MM.1S (cell line): ENCODE measurements around the gene PMIS2.

ENCODE experiments used
- DNase-seq: peaks from one replicate; pipeline ENCODE4 v3.0.0-alpha.2; 2015
- H2AFZ ChIP-seq: fragments of 300-600 bp; sonication (generic); 2 replicates; pipeline ENCODE4 v1.6.0; 2016; ENCODE audit warnings: antibody characterized with exemption, low read length
- H3F3A ChIP-seq: fragments of 300-600 bp; sonication (generic); 2 replicates; pipeline ENCODE4 v1.6.1; 2016; ENCODE audit warnings: mild to moderate bottlenecking, antibody characterized with exemption, low read length, moderate library complexity, mixed read lengths; ENCODE audit not compliant: insufficient read depth
- H3K27ac ChIP-seq: fragments of 300-600 bp; sonication (generic); 2 replicates; pipeline ENCODE4 v1.5.1; 2016; ENCODE audit warnings: mild to moderate bottlenecking, low read length
- H3K27me3 ChIP-seq: fragments of 300-600 bp; sonication (generic); replicated peaks from 2 replicates; pipeline ENCODE4 v1.6.0; 2016; ENCODE audit warnings: low read length; ENCODE audit not compliant: insufficient read depth
- H3K36me3 ChIP-seq: fragments of 300-600 bp; sonication (generic); replicated peaks from 2 replicates; pipeline ENCODE4 v1.6.1; 2016; ENCODE audit warnings: mild to moderate bottlenecking, low read length, mixed read lengths; ENCODE audit not compliant: insufficient read depth
- H3K4me1 ChIP-seq: fragments of 300-600 bp; sonication (generic); 2 replicates; pipeline ENCODE4 v1.6.1; 2016; ENCODE audit warnings: low read length, mixed read lengths
- H3K4me2 ChIP-seq: fragments of 300-600 bp; sonication (generic); 2 replicates; pipeline ENCODE4 v1.6.0; 2016; ENCODE audit warnings: low read depth, low read length
- H3K4me3 ChIP-seq: fragments of 300-600 bp; sonication (generic); 2 replicates; pipeline ENCODE4 v1.5.1; 2016; ENCODE audit warnings: low read length, mixed read lengths
- H3K79me2 ChIP-seq: fragments of 300-600 bp; sonication (generic); 2 replicates; pipeline ENCODE4 v1.6.1; 2016; ENCODE audit warnings: mixed run types, low read length, mixed read lengths
- H3K9ac ChIP-seq: fragments of 300-600 bp; sonication (generic); 2 replicates; pipeline ENCODE4 v1.6.1; 2016; ENCODE audit warnings: low read length, mixed read lengths
- H3K9me2 ChIP-seq: fragments of 300-600 bp; sonication (generic); replicated peaks from 2 replicates; pipeline ENCODE4 v1.6.1; 2016; ENCODE audit warnings: mild to moderate bottlenecking, low read length, mixed read lengths; ENCODE audit not compliant: insufficient read depth
- H3K9me3 ChIP-seq: fragments of 300-600 bp; sonication (generic); replicated peaks from 2 replicates; pipeline ENCODE4 v1.6.1; 2016; ENCODE audit warnings: mild to moderate bottlenecking, low read length, mixed read lengths; ENCODE audit not compliant: insufficient read depth
- H4K20me1 ChIP-seq: fragments of 300-600 bp; sonication (generic); 2 replicates; pipeline ENCODE4 v1.6.1; 2016; ENCODE audit warnings: mild to moderate bottlenecking, low read length, moderate library complexity, mixed read lengths; ENCODE audit not compliant: insufficient read depth
- CTCF ChIP-seq: fragments of 300-600 bp; sonication (generic); IDR thresholded peaks from 2 replicates; pipeline ENCODE4 v1.5.1; 2016; ENCODE audit warnings: antibody characterized with exemption, low read length, mixed read lengths
- EZH2 ChIP-seq: fragments of 300-600 bp; sonication (generic); optimal IDR thresholded peaks from 2 replicates; pipeline ENCODE3; 2017; ENCODE audit warnings: low read depth, mild to moderate bottlenecking, antibody characterized with exemption, low read length, mixed read lengths
- EZH2phosphoT487 ChIP-seq: fragments of 300-600 bp; sonication (generic); IDR thresholded peaks from 2 replicates; pipeline ENCODE4 v1.6.1; 2018; ENCODE audit warnings: antibody characterized with exemption, low read length

PMIS2 gene

GRCh38 chr19:35633727-35634440 lies 47.9 kb downstream of the PMIS2 start:
- Histone ChIP-seq H3K4me1 (0 out of 2 replicates have a peak, but pooled peaks cover 3% of the 10 kb centered on the region), H3K27ac (no peak overlapping the region), H2AFZ (no peak overlapping the region), H3K9me3 (no peaks in the 10 kb centered on the region), H3K27me3 (no peaks in the 10 kb centered on the region), H3K36me3 (no peaks in the 10 kb centered on the region; the same call in none of the 2 replicates), H3F3A (no peaks in the 10 kb centered on the region), H3K79me2 (peaks cover 17% of the 10 kb centered on the region), H4K20me1 (no peaks in the 10 kb centered on the region), H3K4me3 (no peak overlapping the region), H3K4me2 (no peak overlapping the region), H3K9ac (no peak overlapping the region), H3K9me2 (no peaks in the 10 kb centered on the region)
- no peak for DNase-seq
- TF ChIP-seq CTCF (no peak), EZH2phosphoT487 (no peak), EZH2 (no peak)

- no peaks in the 10 kb centered on the region for H3K79me2 ChIP-seq
- no peak for TF ChIP-seq EZH2phosphoT487
- no peak for TF ChIP-seq CTCF
- TF ChIP-seq EZH2: no peak
- no peak overlapping the region for H3K4me2 ChIP-seq
- H4K20me1 ChIP-seq: no peaks in the 10 kb centered on the region
- DNase-seq: no peak
- no peak overlapping the region for H2AFZ ChIP-seq
- H3K9me3 ChIP-seq: no peaks in the 10 kb centered on the region
- H3K9ac ChIP-seq: no peak overlapping the region
- no peaks in the 10 kb centered on the region; the same call in none of the 2 replicates for H3K36me3 ChIP-seq
- no peaks in the 10 kb centered on the region for H3F3A ChIP-seq
- H3K9me2 ChIP-seq: no peaks in the 10 kb centered on the region
- no peak overlapping the region for H3K27ac ChIP-seq
- no peaks in the 10 kb centered on the region for H3K4me1 ChIP-seq
- no peaks in the 10 kb centered on the region for H3K27me3 ChIP-seq
- no peak overlapping the region for H3K4me3 ChIP-seq
Observed at GRCh38 chr19:35636651-35637050, 50.7 kb downstream of the PMIS2 start.
